Sigmoid colon (tissue), 4 donors: ENCODE results near the gene MUC6.

Experiments used
- CTCF ChIP-seq, 4 experiments: fragments of 450-650 bp in 3 of 4; fragments of 200-600 bp in 1 of 4; IDR thresholded peaks; one replicate each; pipeline ENCODE4 v1.5.1; 2016 to 2019; ENCODE audit warnings: antibody characterized with exemption in 4 of 4, mild to moderate bottlenecking in 3 of 4, moderate library complexity in 2 of 4
- POLR2A ChIP-seq, 2 donors: fragments of 450-650 bp; IDR thresholded peaks; one replicate each; pipeline ENCODE4 v1.6.1; 2016; ENCODE audit warnings: antibody characterized with exemption in 2 of 2, mild to moderate bottlenecking in 2 of 2, moderate library complexity in 2 of 2
- POLR2AphosphoS5 ChIP-seq, 4 donors: sonication (generic); formaldehyde crosslinking; IDR thresholded peaks; one replicate each; pipeline ENCODE4 v1.6.1; 2017; ENCODE audit warnings: antibody characterized with exemption in 4 of 4

GRCh38 chr11:1057806-1058205, 21.3 kb upstream of the MUC6 start:
- no peak for TF ChIP-seq CTCF (IDR thresholded peaks at IDR 0.05)
- no peak for TF ChIP-seq POLR2AphosphoS5 (IDR thresholded peaks at IDR 0.05)
- TF ChIP-seq POLR2A (IDR thresholded peaks at IDR 0.05), result no peak
